ENCODE measurements around the gene FDXR. TPM values are rescaled to one million over a fixed set of nuclear protein-coding genes. Genes with fewer than 3 reads are reported as not detected.
A peak's percentile ranks its signal among the peaks of the same experiment; 100 is the strongest.

FDXR gene
- total and polyA plus RNA-seq, 2 donors (not counting 3 experiments of a cell fraction or from before 2014, with no cell fraction given), result 19.7 to 33.4 TPM

- Histone ChIP-seq H3K9ac (replicated peaks; ENCODE audit: extremely low read depth, insufficient read depth, low read length) (no peak overlapping the region), H3K4me3 (replicated peaks in 1 of 3; ENCODE audit: insufficient read depth in 1 of 3, low read depth in 1 of 3, low read length in 3 of 3) (no peak overlapping the region), H3K9me1 (replicated peaks; ENCODE audit: control insufficient read depth, extremely low read depth, insufficient read depth, low read length) (no peaks in the 10 kb centered on the region), H3K27ac (ENCODE audit: insufficient read depth, low read depth, low read length) (no peak overlapping the region), H3K79me2 (ENCODE audit: control insufficient read depth, insufficient read depth, low read length) (no peaks in the 10 kb centered on the region), H3K36me3 (ENCODE audit: control insufficient read depth in 2 of 2, extremely low read depth in 1 of 2, insufficient read depth in 2 of 2, low read length in 2 of 2) (no peaks in the 10 kb centered on the region), H2AFZ (ENCODE audit: low read depth, low read length) (no peak overlapping the region), H3K9me3 (replicated peaks; ENCODE audit: control insufficient read depth, insufficient read depth, low read length) (no peaks in the 10 kb centered on the region), H3K27me3 (ENCODE audit: control insufficient read depth in 2 of 2, insufficient read depth in 2 of 2, low read length in 2 of 2) (peaks cover 26 to 33% of the 10 kb centered on the region in 2 experiments), H4K20me1 (replicated peaks; ENCODE audit: control insufficient read depth, extremely low read depth, insufficient read depth, low read length) (no peaks in the 10 kb centered on the region), H3K4me2 (ENCODE audit: insufficient read depth, low read length) (no peak overlapping the region), H3K4me1 (ENCODE audit: control insufficient read depth, extremely low read depth, insufficient read depth, low read length) (peaks cover 4% of the 10 kb centered on the region)
- intact Hi-C loops (cut with micrococcal nuclease), result loop anchor here (5.0 kb wide), 1 partner anchor 282 kb away; no protein-coding TSS in a partner anchor
- POLR2A ChIA-PET, result no interaction called here
- CTCF ChIA-PET, result interaction anchor here (1.0 to 3.7 kb wide), 4 partner anchors 29 to 281 kb away, joined by 3 to 23 read pairs (median 8); no protein-coding TSS in a partner anchor
- FAIRE-seq (no peak), DNase-seq (ENCODE audit: low read depth, low spot score) (no peak)
- no peak for TF ChIP-seq POLR2AphosphoS5 (IDR thresholded peaks at IDR 0.05; ENCODE audit: insufficient read depth, low read depth, low read length)
- peak; percentile 5 for TF ChIP-seq EZH2 (IDR thresholded peaks at IDR 0.05; ENCODE audit: borderline replicate concordance, low read depth, low read length, severe bottlenecking)
- no peak for TF ChIP-seq JUN (IDR thresholded peaks at IDR 0.05; ENCODE audit: borderline replicate concordance, insufficient read depth, insufficient read length, low read depth)
- dilution Hi-C loops (cut with MboI; ENCODE audit: extremely low pct_ligation_motif_present, low sequenced_read_pairs), result no loop called here
- BruUV-seq (replicated peaks), result no TSS peak
Observed at GRCh38 chr17:74920306-74920620, 47.5 kb upstream of the FDXR start.

GRCh38 chr17:74919440-74920305 is 46.9 kb upstream of the FDXR start:
- H3K9ac ChIP-seq (replicated peaks; ENCODE audit: extremely low read depth, insufficient read depth, low read length), result no peak overlapping the region
- H3K79me2 ChIP-seq (ENCODE audit: control insufficient read depth, insufficient read depth, low read length), result no peaks in the 10 kb centered on the region
- no peak overlapping the region for H3K27ac ChIP-seq (ENCODE audit: insufficient read depth, low read depth, low read length)
- CTCF ChIA-PET, result interaction anchor here (0.6 to 3.7 kb wide), 7 partner anchors 16 to 282 kb away, joined by 3 to 23 read pairs (median 4); partner anchors contain the start of gene OTOP3
- H4K20me1 ChIP-seq (replicated peaks; ENCODE audit: control insufficient read depth, extremely low read depth, insufficient read depth, low read length), result no peaks in the 10 kb centered on the region
- no peak overlapping the region for H3K4me3 ChIP-seq (replicated peaks in 1 of 3; ENCODE audit: insufficient read depth in 1 of 3, low read depth in 1 of 3, low read length in 3 of 3)
- no TSS peak for BruUV-seq (replicated peaks)
- no peak overlapping the region for H3K4me2 ChIP-seq (ENCODE audit: insufficient read depth, low read length)
- no peaks in the 10 kb centered on the region for H3K9me3 ChIP-seq (replicated peaks; ENCODE audit: control insufficient read depth, insufficient read depth, low read length)
- peaks cover 20 to 28% of the 10 kb centered on the region in 2 experiments for H3K27me3 ChIP-seq (ENCODE audit: control insufficient read depth in 2 of 2, insufficient read depth in 2 of 2, low read length in 2 of 2)
- DNase-seq (ENCODE audit: low read depth, low spot score) (no peak), FAIRE-seq (no peak)
- no peak overlapping the region for H2AFZ ChIP-seq (ENCODE audit: low read depth, low read length)
- H3K4me1 ChIP-seq (ENCODE audit: control insufficient read depth, extremely low read depth, insufficient read depth, low read length), result peaks cover 4% of the 10 kb centered on the region
- intact Hi-C loops (cut with micrococcal nuclease) (loop anchor here (5.0 kb wide), 1 partner anchor 283 kb away; no protein-coding TSS in a partner anchor), dilution Hi-C loops (cut with MboI; ENCODE audit: extremely low pct_ligation_motif_present, low sequenced_read_pairs) (no loop called here)
- POLR2A ChIA-PET, result no interaction called here
- H3K9me1 ChIP-seq (replicated peaks; ENCODE audit: control insufficient read depth, extremely low read depth, insufficient read depth, low read length), result no peaks in the 10 kb centered on the region
- TF ChIP-seq CTCF (IDR thresholded peaks at IDR 0.05; ENCODE audit: extremely low read depth in 1 of 2, insufficient read depth in 1 of 2, low read depth in 1 of 2, low read length in 2 of 2) (peak in 1 of 2 donors; percentile 32), POLR2A (IDR thresholded peaks at IDR 0.05; ENCODE audit: low read depth, low read length) (no peak), FOS (IDR thresholded peaks at IDR 0.05; ENCODE audit: borderline replicate concordance, insufficient read depth, low read length) (no peak), MYC (IDR thresholded peaks at IDR 0.05; ENCODE audit: low read depth, low read length) (no peak), POLR2AphosphoS5 (IDR thresholded peaks at IDR 0.05; ENCODE audit: insufficient read depth, low read depth, low read length) (no peak), JUN (IDR thresholded peaks at IDR 0.05; ENCODE audit: borderline replicate concordance, insufficient read depth, insufficient read length, low read depth) (no peak), GATA2 (IDR thresholded peaks at IDR 0.05; ENCODE audit: insufficient read depth, insufficient read length, low read depth, low read length) (no peak), EZH2 (IDR thresholded peaks at IDR 0.05; ENCODE audit: borderline replicate concordance, low read depth, low read length, severe bottlenecking) (peak; percentile 20)
- TF ChIP-seq, protein P1, sequence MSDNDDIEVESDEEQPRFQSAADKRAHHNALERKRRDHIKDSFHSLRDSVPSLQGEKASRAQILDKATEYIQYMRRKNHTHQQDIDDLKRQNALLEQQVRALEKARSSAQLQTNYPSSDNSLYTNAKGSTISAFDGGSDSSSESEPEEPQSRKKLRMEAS (IDR thresholded peaks at IDR 0.05; ENCODE audit: insufficient read depth, insufficient read length), result no peak
- H3K36me3 ChIP-seq (ENCODE audit: control insufficient read depth in 2 of 2, extremely low read depth in 1 of 2, insufficient read depth in 2 of 2, low read length in 2 of 2), result no peaks in the 10 kb centered on the region

Data from endothelial cell of umbilical vein (primary cell).